GM23248 (cell line): ENCODE measurements around the gene PRKCA.

ENCODE experiments used
- EZH2 ChIP-seq: fragments of 200-600 bp; sonication (generic); IDR thresholded peaks from 2 replicates; pipeline ENCODE4 v1.6.1; 2018; ENCODE audit warnings: antibody characterized with exemption, mild to moderate bottlenecking; ENCODE audit not compliant: insufficient read depth, poor library complexity, severe bottlenecking
- EZH2phosphoT487 ChIP-seq: fragments of 200-600 bp; sonication (generic); IDR thresholded peaks from 2 replicates; pipeline ENCODE4 v1.6.1; 2018; ENCODE audit warnings: antibody characterized with exemption, moderate library complexity, mild to moderate bottlenecking, low read depth; ENCODE audit not compliant: insufficient read depth

GRCh38 chr17:66441101-66441661 lies 138.8 kb downstream of the PRKCA start:
- TF ChIP-seq EZH2 (no peak), EZH2phosphoT487 (no peak)
